ENCODE measurements around the gene NRIP1. TPM values are rescaled to one million over a fixed set of nuclear protein-coding genes. Genes with fewer than 3 reads are reported as not detected.
A peak's percentile ranks its signal among the peaks of the same experiment; 100 is the strongest.

Gene NRIP1
- total and polyA plus RNA-seq, 2 of the 13 experiments (the other 11 are each of a cell fraction or from before 2014, with no cell fraction given), result 21.0 to 69.0 TPM

DNA sequence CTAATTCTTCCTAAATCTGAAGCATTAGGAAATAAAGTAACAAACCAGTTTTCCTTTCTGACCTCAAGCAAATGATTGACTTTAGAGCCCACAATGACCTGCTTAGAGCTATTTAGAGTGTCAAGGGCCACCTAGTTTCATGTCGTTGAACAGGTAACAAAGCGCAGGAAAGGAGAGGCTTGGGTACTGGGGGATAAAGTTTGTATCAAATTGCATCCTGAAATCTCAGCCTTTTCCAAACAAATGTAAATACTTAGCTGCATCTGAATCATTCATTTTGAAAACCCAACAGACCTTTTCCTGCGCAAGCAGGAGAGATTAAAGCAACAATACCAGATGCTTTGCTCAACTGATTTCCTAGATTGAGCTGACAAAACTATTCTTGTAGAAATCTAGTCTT is 121.2 kb downstream of the NRIP1 start:
- H4K20me1 ChIP-seq (ENCODE audit: insufficient read depth, low read length), result no peaks in the 10 kb centered on the region
- no peak overlapping the region; a peak in 1 of 6 replicates for H3K4me3 ChIP-seq (replicated peaks in 1 of 3; ENCODE audit: insufficient read depth in 1 of 3, low read depth in 2 of 3, low read length in 3 of 3)
- peak overlapping the region; percentile 71 for H3K27ac ChIP-seq (ENCODE audit: extremely low read length, insufficient read depth, low read length)
- ChIA-PET POLR2A (interaction anchor here (1.8 to 3.8 kb wide), 3 partner anchors 54 to 79 kb away, joined by 8 to 28 read pairs (median 14); no protein-coding TSS in a partner anchor), CTCF (ENCODE audit: low intra/inter-chr PET ratio, low total read pairs) (interaction anchor here (0.8 to 1.7 kb wide), 2 partner anchors 66 to 79 kb away, joined by 4 to 7 read pairs; no protein-coding TSS in a partner anchor)
- in situ Hi-C loops (cut with HindIII; ENCODE audit: extremely low pct_ligation_motif_present, low pct_unique_long_range_greater_than_20kb), result no loop called here
- H3K4me2 ChIP-seq (ENCODE audit: low read depth, low read length), result peak overlapping the region; percentile 67
- H3K9ac ChIP-seq (ENCODE audit: insufficient read depth, low read depth, low read length), result peak overlapping the region; percentile 54
- H3K9me3 ChIP-seq (ENCODE audit: low read length), result peaks cover 3% of the 10 kb centered on the region
- H3K4me1 ChIP-seq (ENCODE audit: insufficient read depth, low read length), result peaks cover 61% of the 10 kb centered on the region
- H3K79me2 ChIP-seq (ENCODE audit: insufficient read depth, low read length), result peaks cover 9% of the 10 kb centered on the region
- FAIRE-seq (no peak), DNase-seq (ENCODE audit: low spot score) (no peak), ATAC-seq (peak; percentile 39)
- 50% methylated on average over 3 of the region's 3 CpGs for WGBS (ENCODE audit: low lambda C conversion rate)
- intact Hi-C loops (cut with micrococcal nuclease; ENCODE audit: unreplicated experiment), result loop anchor here (1.0 to 5.0 kb wide), 5 partner anchors 55 to 561 kb away; partner anchors contain the start of gene HSPA13
- BruUV-seq (replicated peaks), result no TSS peak
- no peaks in the 10 kb centered on the region for H3K36me3 ChIP-seq (replicated peaks in 1 of 2; ENCODE audit: control insufficient read depth in 1 of 2, insufficient read depth in 2 of 2, low read length in 2 of 2)
- H3K27me3 ChIP-seq (ENCODE audit: control insufficient read depth in 1 of 2, insufficient read depth in 2 of 2, low read length in 2 of 2), result no peaks in the 10 kb centered on the region
- H2AFZ ChIP-seq (ENCODE audit: low read length), result no peak overlapping the region
- TF ChIP-seq KDM5A (IDR thresholded peaks at IDR 0.05; ENCODE audit: borderline replicate concordance, low read length), result no peak
- no peak for TF ChIP-seq KIAA2018 (CRISPR knock-in tag; IDR thresholded peaks at IDR 0.05; ENCODE audit: borderline replicate concordance)
- no peak for TF ChIP-seq ZNF644 (CRISPR knock-in tag; IDR thresholded peaks at IDR 0.05; ENCODE audit: low read depth)
- no peak for TF ChIP-seq SKIL (CRISPR knock-in tag; IDR thresholded peaks at IDR 0.05; ENCODE audit: borderline replicate concordance)
- TF ChIP-seq RBM22 (optimal IDR thresholded peaks at IDR 0.05; ENCODE audit: low read length), result no peak
- no peak for TF ChIP-seq ZNF782 (CRISPR knock-in tag; IDR thresholded peaks at IDR 0.05; ENCODE audit: borderline replicate concordance)
- no peak for TF ChIP-seq BORCS8-MEF2B (CRISPR knock-in tag; IDR thresholded peaks at IDR 0.05)
- no peak for TF ChIP-seq NAIF1 (CRISPR knock-in tag; IDR thresholded peaks at IDR 0.05; ENCODE audit: borderline replicate concordance)
- TF ChIP-seq ZNF296 (CRISPR knock-in tag; conservative IDR thresholded peaks at IDR 0.05), result no peak
- no peak for TF ChIP-seq ZNF317 (CRISPR knock-in tag; IDR thresholded peaks at IDR 0.05)
- TF ChIP-seq PTBP1 (IDR thresholded peaks at IDR 0.05; ENCODE audit: low read depth, low read length, poor library complexity, severe bottlenecking), result no peak
- TF ChIP-seq MZF1 (CRISPR knock-in tag; IDR thresholded peaks at IDR 0.05; ENCODE audit: borderline replicate concordance), result no peak
- no peak for TF ChIP-seq ZNF777 (CRISPR knock-in tag; IDR thresholded peaks at IDR 0.05)
- no peak for TF ChIP-seq ZNF264 (CRISPR knock-in tag; IDR thresholded peaks at IDR 0.05)

Data from HepG2 (cell line).